Bronchial epithelial cell (primary cell): Measurements from ENCODE around the gene NTRK3. TPM values are rescaled to one million over a fixed set of nuclear protein-coding genes. Genes with fewer than 3 reads are reported as not detected.

Source experiments
- DNase-seq: peaks from one replicate; pipeline ENCODE4 v3.0.0-alpha.2; 2010; ENCODE audit warnings: low read depth
- FAIRE-seq: peaks from 2 replicates; lab custom pipeline; 2011; peaks lifted over from hg19 to GRCh38; lab: Jason Lieb, UNC
- H3K27me3 ChIP-seq: 2 replicates; pipeline ENCODE4 v1.5.1; 2011; ENCODE audit warnings: low read length; ENCODE audit not compliant: control insufficient read depth, insufficient read depth
- H3K36me3 ChIP-seq: 2 replicates; pipeline ENCODE4 v1.5.1; 2011; ENCODE audit warnings: low read length; ENCODE audit not compliant: control insufficient read depth, insufficient read depth
- H3K4me3 ChIP-seq: 2 replicates; pipeline ENCODE4 v1.5.1; 2011; ENCODE audit warnings: mild to moderate bottlenecking, low read depth, low read length, control low read depth
- CTCF ChIP-seq: IDR thresholded peaks from 2 replicates; pipeline ENCODE4 v1.5.1; 2011; ENCODE audit warnings: mild to moderate bottlenecking, moderate library complexity, low read length, control low read depth, inconsistent platforms; ENCODE audit not compliant: insufficient read depth, severe bottlenecking
- total RNA-seq: library from RNA; depleted of rRNA; stranded (reverse); fragments of >200 nt; gene quantifications from 2 replicates; pipeline ENCODE4 v1.2.1, GENCODE V29; 2014

The NTRK3 gene
- total RNA-seq, 1 donor from 2014 or later: not detected

GRCh38 chr15:88049506-88049905 lies 207.0 kb downstream of the NTRK3 start:
- no peak for TF ChIP-seq CTCF
- no peaks in the 10 kb centered on the region for H3K36me3 ChIP-seq
- no peaks in the 10 kb centered on the region for H3K27me3 ChIP-seq
- no peak for FAIRE-seq
- H3K4me3 ChIP-seq: no peak overlapping the region
- no peak for DNase-seq

- TF ChIP-seq CTCF: no peak
- no peak for DNase-seq
- Histone ChIP-seq H3K27me3 (no peaks in the 10 kb centered on the region), H3K4me3 (no peak overlapping the region), H3K36me3 (no peaks in the 10 kb centered on the region)
- FAIRE-seq: no peak
Observed at GRCh38 chr15:88048755-88049154, 207.8 kb downstream of the NTRK3 start.

GRCh38 chr15:88048237-88048636 lies 208.3 kb downstream of the NTRK3 start:
- Histone ChIP-seq H3K27me3 (no peaks in the 10 kb centered on the region), H3K4me3 (no peak overlapping the region), H3K36me3 (no peaks in the 10 kb centered on the region)
- DNase-seq: no peak
- FAIRE-seq: no peak
- no peak for TF ChIP-seq CTCF

GRCh38 chr15:88046576-88047129 lies 209.9 kb downstream of the NTRK3 start:
- TF ChIP-seq CTCF: no peak
- FAIRE-seq: no peak

GRCh38 chr15:88043396-88043795 lies 213.1 kb downstream of the NTRK3 start:
- Histone ChIP-seq H3K27me3 (no peaks in the 10 kb centered on the region), H3K36me3 (no peaks in the 10 kb centered on the region), H3K4me3 (no peak overlapping the region)
- FAIRE-seq (no peak), DNase-seq (no peak)
- TF ChIP-seq CTCF: no peak

More at GRCh38 chr15:88046576-88047129, 209.9 kb downstream of the NTRK3 start:
- DNase-seq: no peak
- H3K4me3 ChIP-seq: no peak overlapping the region
- no peaks in the 10 kb centered on the region for H3K36me3 ChIP-seq
- H3K27me3 ChIP-seq: no peaks in the 10 kb centered on the region

- DNase-seq (no peak), FAIRE-seq (no peak)
- TF ChIP-seq CTCF: no peak
- Histone ChIP-seq H3K4me3 (no peak overlapping the region), H3K27me3 (no peaks in the 10 kb centered on the region), H3K36me3 (no peaks in the 10 kb centered on the region)
Observed at GRCh38 chr15:88042047-88042446, 214.5 kb downstream of the NTRK3 start.
